ENCODE data around the gene SHH.
A peak's percentile ranks its signal among the peaks of the same experiment; 100 is the strongest.

Gene SHH

GRCh38 chr7:155811895-155812761 lies at the start of gene SHH:
Gene SHH (minus strand): TSS chr7:155812463. CDS start chr7:155812122, 341 bp downstream.
- no peak for DNase-seq

GRCh38 chr7:155861480-155861868 lies 49.2 kb upstream of the SHH start:
- DNase-seq = no peak

GRCh38 chr7:155860840-155861479 lies 48.7 kb upstream of the SHH start:
- DNase-seq = peak; percentile 7

GRCh38 chr7:155860461-155860839 lies 48.2 kb upstream of the SHH start:
- no peak for DNase-seq

GRCh38 chr7:155858521-155859061 lies 46.3 kb upstream of the SHH start:
- DNase-seq = no peak

GRCh38 chr7:155857141-155857540 lies 44.9 kb upstream of the SHH start:
- DNase-seq = no peak

GRCh38 chr7:155856656-155857055 lies 44.4 kb upstream of the SHH start:
- DNase-seq = no peak

GRCh38 chr7:155852426-155853301 lies 40.4 kb upstream of the SHH start:
- DNase-seq = no peak

- no peak for DNase-seq
Observed at GRCh38 chr7:155851892-155852291, 39.6 kb upstream of the SHH start.

GRCh38 chr7:155850766-155851678 lies 38.8 kb upstream of the SHH start:
- no peak for DNase-seq

GRCh38 chr7:155850001-155850436 lies 37.8 kb upstream of the SHH start:
- no peak for DNase-seq

- no peak for DNase-seq
Observed at GRCh38 chr7:155848691-155849669, 36.7 kb upstream of the SHH start.

GRCh38 chr7:155847821-155848435 lies 35.7 kb upstream of the SHH start:
- DNase-seq = no peak

- DNase-seq = no peak
Observed at GRCh38 chr7:155846936-155847335, 34.7 kb upstream of the SHH start.

- no peak for DNase-seq
Observed at GRCh38 chr7:155846156-155846555, 33.9 kb upstream of the SHH start.

GRCh38 chr7:155845226-155845625 lies 33.0 kb upstream of the SHH start:
- no peak for DNase-seq

- no peak for DNase-seq
Observed at GRCh38 chr7:155844526-155844925, 32.3 kb upstream of the SHH start.

- no peak for DNase-seq
Observed at GRCh38 chr7:155844019-155844453, 31.8 kb upstream of the SHH start.

GRCh38 chr7:155843426-155844018 lies 31.3 kb upstream of the SHH start:
- no peak for DNase-seq

All from NCI-H2171 treated with DMSO at 0.1 percent for 48 hours (cell line).